ENCODE measurements around the gene IRF1.

GRCh38 chr5:132444061-132444460 lies 46.5 kb downstream of the IRF1 start:
- no peak for TF ChIP-seq POLR2AphosphoS5 (IDR thresholded peaks at IDR 0.05; ENCODE audit: low read depth, low read length)
- no peak for TF ChIP-seq CTCF (IDR thresholded peaks at IDR 0.05)
- no peak for TF ChIP-seq REST (IDR thresholded peaks at IDR 0.05; ENCODE audit: insufficient read depth in 1 of 2, low read depth in 2 of 2, low read length in 1 of 2)
- TF ChIP-seq SIN3A (IDR thresholded peaks at IDR 0.05; ENCODE audit: borderline replicate concordance, insufficient read depth, low read depth, low read length): no peak
